HG03571 (cell line): ENCODE data around the gene TSHZ1.

Experiments used
- ATAC-seq: cut with Tn5 transposase; IDR thresholded peaks from one replicate; pipeline ENCODE4 v1.9.1; 2021; ENCODE audit not compliant: unreplicated experiment

Gene TSHZ1

GRCh38 chr18:75335511-75335910 is 124.9 kb downstream of the TSHZ1 start:
- no peak for ATAC-seq

GRCh38 chr18:75336767-75337166 is 126.2 kb downstream of the TSHZ1 start:
- no peak for ATAC-seq

DNA sequence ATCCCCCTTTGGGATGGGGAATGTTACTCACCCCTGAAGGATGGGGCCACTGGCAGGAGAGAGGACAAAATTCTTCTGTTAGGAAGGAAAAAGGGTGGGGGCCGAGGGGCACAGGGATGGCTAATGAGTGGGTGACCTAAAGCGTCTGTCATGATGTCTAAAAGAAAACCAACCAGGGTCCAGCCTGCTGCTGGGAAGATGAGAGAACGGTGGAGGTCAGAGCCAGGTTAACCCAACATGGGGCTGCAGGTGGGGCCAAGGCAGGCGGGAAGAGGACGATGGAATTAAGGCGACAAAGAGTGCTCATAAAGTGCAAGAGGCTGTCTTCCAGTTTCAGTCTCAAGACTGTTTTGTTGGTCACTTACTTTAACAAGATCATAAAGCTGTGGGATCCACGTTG is 126.8 kb downstream of the TSHZ1 start:
- ATAC-seq, result no peak

DNA sequence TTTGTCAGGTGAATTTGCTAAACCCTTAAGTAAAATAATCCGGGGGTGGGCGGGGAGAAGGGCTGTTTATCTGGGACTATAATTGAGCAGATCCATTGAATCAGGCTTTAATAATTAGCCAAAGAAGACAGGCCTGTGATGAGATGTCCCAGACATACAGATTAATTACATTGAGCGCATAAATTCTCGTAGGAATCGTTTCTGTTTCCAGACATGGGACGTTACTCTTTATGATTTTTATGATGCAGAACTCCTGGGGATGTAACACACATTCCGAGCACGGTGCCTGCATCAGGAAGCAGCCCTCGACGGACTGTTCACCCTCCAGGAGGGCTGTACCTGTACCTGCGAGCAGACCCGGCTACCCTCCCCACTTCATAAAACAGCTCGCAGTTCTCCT is 128.0 kb downstream of the TSHZ1 start:
- ATAC-seq, result no peak
